ENCODE data around the gene TBRG4.

Gene TBRG4

GRCh38 chr7:45088146-45088701 is 23.3 kb downstream of the TBRG4 start:
- no peak for DNase-seq

DNA sequence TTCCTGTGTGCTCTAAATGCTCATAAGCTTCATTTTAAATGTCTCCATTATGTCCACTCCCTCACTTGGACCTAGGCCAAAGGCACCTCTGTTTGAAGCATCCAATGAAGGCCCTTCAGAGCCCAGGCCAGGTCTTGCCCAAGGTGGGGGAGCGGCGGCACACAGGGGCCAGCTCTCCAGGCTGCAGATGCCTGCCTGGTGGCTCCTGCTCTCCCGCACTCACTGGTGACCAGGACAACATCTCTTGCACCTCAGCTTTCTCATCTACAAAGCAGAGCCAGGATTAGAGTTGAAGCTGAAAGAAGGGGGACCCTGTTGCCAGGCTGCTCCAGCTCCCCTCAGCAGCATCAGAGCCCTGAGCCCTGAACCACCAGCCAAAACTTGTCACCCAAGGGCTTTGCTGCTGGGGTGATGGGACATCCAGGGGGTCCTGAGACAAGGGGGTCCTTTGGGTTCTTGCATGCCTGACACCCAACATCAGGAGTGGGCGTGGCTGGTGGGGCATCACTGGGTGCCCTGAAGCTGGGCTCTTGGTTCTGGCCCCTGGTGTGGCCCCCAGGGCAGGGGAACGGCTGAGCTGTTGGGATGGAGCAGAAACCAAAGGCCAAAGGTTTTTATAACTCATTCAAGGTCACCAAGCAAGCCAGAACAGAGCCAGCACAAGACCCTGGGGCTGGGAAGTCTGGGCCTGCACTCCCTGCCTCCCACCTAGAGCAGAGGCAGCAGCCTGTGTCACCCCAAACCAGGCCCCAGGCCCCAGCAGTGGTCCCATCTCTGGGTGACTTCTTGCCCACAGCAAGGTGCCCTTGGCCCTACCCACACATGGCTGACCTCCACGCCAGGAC is 24.0 kb downstream of the TBRG4 start:
- no peak for DNase-seq

- DNase-seq, result no peak
Measured at GRCh38 chr7:45086331-45087065, 25.0 kb downstream of the TBRG4 start.

GRCh38 chr7:45085619-45086200 is 25.8 kb downstream of the TBRG4 start:
- no peak for DNase-seq

GRCh38 chr7:45084901-45085618 is 26.4 kb downstream of the TBRG4 start:
- DNase-seq, result no peak

DNA sequence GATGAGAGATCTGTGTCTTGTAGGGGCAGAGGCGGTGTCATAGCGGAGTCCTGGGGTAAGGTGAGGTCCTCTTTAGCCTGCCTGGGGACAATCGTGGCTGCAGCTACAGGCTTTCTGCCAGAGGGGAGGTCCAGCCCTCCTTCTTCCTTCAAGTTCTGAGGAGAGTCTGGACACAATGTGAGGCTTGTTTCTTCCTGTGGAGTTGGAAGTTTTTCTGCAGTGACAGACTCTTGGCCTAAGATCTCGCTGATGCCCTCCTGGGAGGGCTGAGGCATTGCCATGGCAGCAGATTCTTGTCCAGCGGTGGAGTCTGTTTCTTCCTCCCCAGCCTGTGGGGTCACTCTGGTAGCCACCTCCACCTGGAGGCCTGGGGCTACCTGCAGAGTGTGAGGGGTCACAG is 27.2 kb downstream of the TBRG4 start:
- DNase-seq, result no peak

DNA sequence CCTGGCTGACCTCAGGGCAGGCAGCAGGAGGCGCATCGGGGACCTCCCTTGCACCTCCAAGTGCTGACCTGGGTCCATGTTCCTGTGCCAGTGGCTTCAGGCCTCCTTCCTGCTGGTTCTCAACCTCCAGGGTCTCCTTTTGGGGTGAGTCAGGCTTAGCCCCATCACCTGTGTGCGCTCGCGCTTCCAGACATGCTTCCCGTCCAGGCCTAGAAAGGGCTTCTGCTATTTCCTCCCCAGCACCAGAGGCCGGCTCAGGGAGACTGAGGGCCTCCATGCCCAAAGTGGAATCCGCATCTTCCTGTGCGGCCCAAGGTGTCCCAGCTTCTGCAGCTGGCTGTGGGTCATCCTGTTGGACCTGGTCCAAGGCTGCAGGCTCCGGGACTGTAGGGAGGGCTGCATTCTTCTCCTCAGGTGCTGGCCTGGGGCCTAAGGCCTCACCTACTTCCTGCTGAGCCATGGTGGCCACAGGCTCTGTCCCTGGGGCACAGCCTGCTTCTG is 28.6 kb downstream of the TBRG4 start:
- no peak for DNase-seq

GRCh38 chr7:45082031-45082830 is 29.3 kb downstream of the TBRG4 start:
- no peak for DNase-seq

DNA sequence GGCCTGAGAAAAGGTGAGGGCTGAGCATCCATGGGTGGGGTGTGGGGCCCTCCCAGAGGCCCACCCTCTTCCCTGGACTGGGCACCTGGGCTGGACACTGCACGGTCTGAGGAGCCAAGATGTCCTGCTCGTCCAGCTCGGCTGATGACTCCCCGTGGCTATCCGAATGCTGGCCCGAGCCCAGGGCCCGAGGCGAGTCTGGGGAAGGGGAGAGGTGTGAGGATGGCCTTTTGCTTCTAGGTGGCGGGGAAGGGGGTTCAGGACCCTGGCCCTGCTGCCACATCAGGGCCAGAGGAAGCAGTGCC is 29.9 kb downstream of the TBRG4 start:
- no peak for DNase-seq

- no peak for DNase-seq
Measured at GRCh38 chr7:45080958-45081669, 30.4 kb downstream of the TBRG4 start.

DNA sequence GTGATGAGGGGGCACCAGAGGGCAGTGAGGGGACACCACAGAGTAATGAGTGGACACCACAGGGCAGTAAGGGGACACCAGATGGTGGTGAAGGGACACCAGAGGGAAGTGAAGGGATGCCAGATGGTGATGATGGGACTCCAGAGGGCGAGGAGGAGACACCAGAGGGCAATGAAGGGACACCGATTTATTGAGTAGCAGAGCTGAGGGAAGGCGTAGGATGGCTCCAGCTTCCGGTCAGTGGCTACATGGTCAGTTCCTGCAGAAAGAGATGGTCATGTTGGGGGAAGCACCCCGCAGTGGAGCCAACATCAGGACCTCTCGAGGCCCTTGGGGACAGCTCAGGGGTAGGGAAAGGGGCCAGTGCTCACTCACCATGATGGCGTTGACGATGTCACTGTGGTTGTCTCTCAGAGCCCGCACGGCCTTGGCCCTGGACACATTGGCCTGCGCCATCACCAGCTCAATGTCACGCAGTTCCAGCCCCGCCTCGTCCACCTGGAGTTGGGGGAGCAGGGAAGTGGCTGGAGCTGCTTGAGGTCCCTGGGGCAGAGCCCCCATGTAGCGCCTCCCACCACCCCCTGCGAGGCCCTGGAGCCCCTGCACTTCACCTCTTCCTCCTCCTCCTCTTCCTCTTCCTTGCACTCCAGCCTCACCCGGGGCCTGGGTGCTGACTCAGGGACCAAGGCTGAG is 31.1 kb downstream of the TBRG4 start:
- DNase-seq, result no peak

DNA sequence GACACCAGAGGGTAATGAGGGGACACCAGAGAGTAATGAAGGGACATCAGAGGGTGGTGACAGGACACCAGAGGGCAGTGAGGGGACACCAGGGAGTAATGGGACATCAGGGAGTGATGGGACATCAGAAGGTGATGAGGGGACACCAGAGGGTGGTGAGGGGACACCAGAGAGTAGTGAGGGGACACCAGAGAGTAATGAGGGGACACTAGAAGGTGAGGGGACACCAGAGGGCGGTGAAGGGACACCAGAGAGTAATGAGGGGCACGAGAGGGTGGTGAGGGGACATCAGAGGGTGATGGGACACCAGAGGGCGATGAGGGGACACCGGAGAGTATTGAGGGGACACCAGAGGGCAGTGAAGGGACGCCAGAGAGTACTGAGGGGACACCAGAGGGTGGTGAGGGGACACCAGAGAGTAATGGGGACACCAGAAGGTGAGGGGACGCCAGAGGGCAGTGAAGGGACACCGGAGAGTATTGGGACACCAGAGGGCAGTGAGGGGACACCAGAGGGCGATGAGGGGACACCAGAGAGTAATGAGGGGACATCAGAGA is 33.3 kb downstream of the TBRG4 start:
- no peak for DNase-seq

GRCh38 chr7:45077579-45077978 is 33.9 kb downstream of the TBRG4 start:
- no peak for DNase-seq

DNA sequence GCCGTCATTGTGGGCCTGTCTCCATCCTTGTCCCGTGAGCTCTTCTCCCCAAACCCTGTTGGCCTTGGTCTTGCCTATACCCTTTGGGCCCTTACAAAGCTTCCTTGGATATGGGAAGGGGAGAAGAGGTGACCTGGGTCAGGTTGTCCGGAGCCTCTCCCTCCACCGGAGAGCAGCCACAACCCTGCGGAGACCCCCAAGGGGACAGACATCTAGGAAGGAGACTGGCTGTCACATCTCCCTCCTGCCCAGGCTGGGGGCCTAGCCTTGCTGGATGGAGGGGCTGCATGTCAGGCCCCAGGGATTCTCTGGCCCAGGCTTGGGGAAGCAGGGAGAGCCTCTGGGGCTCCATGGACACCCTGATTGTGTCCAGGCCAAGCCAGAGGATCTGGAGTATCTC is 34.6 kb downstream of the TBRG4 start:
- DNase-seq, result no peak

DNA sequence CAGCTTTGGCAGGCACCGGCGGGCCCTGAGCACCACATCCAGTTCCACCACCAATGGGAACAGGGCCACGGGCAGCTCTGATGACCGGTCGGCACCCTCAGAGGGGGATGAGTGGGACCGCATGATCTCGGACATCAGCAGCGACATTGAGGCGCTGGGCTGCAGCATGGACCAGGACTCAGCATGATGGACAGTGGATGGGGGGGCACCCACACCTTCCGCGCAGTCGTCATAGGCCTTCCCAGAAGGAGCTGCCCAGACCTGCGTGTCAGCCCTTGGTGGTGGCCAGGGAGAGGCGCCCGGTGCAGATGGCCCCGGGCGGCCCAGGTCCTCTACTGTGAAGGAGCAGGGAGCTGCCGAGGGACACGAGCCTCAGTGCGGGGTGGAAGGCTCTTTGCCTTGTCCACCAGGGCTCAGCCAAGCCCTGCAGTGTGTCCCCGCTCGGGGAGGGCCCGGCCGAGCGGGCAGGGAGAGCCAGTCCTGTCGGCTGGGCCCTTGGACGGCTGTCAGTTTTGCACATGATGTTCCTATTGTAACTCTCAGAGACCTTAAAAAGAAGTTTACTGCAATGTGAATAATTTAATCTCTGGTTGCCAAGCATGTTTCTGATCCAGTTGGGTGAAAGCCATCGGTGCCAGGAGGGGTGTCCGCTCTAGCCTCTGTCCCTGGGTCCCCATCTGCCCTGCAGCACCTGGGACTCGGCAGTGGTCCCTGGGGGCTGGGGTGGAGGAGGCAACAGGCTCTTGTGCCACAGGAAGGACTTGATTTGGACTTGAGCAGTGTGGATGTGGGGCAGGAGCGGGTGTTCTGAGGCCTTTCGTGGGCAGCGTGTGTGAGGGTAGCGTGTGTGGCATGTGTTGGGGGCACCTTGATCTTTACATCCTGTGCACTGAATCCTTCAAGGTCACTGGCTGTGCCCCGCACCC is 35.4 kb downstream of the TBRG4 start:
- DNase-seq, result no peak

DNA sequence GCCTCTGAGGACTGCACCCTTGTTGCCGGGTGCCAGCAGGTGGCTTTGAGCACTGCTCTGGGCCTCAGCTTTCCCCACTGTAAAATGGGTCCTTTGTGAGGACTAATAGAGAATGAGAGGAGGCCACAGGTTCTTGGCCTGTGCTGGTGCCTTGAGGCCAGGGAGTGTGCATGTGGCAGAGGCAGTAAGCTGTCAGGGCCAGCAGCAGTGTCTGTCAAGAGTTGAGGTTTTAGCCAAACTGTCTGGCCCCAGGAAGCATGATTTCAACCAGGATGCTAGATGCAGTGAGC is 36.2 kb downstream of the TBRG4 start:
- DNase-seq, result no peak

- no peak for DNase-seq
Measured at GRCh38 chr7:45074528-45075354, 36.8 kb downstream of the TBRG4 start.

- no peak for DNase-seq
Measured at GRCh38 chr7:45073786-45074527, 37.5 kb downstream of the TBRG4 start.
